HepG2 (cell line): Measurements from ENCODE around the gene KRT84. TPM values are rescaled to one million over a fixed set of nuclear protein-coding genes. Genes with fewer than 3 reads are reported as not detected.

ENCODE experiments used
- ATAC-seq: fragments of 200-7000 bp; cut with Tn5 transposase; 3 replicates; pipeline ENCODE4 v1.9.1; 2020; ENCODE audit warnings: mild to moderate bottlenecking, moderate library complexity
- BruUV-seq: library from RNA; stranded (reverse); fragments of 400-500 nt; replicated peaks from 2 replicates; lab custom pipeline; 2021; lab: Mats Ljungman, UMichigan
- CTCF ChIA-PET: fragments of 300-600 bp; formaldehyde crosslinking; extraction: SDS; loops from one replicate; lab custom pipeline; 2021; ENCODE audit warnings: low total read pairs, inconsistent platforms, low intra/inter-chr PET ratio; lab: Yijun Ruan, JAX
- POLR2A ChIA-PET: fragments of 350-600 bp; sonication (Branson Sonifier 250); formaldehyde crosslinking; loops from one replicate; lab custom pipeline; 2020; ENCODE audit warnings: antibody characterized with exemption, inconsistent platforms; lab: Yijun Ruan, JAX
- DNase-seq: peaks from one replicate; pipeline ENCODE4 v3.0.0-alpha.2; 2015; ENCODE audit warnings: low spot score
- FAIRE-seq: peaks from 3 replicates; lab custom pipeline; 2011; peaks lifted over from hg19 to GRCh38; lab: Jason Lieb, UNC
- H2AFZ ChIP-seq: one replicate; pipeline ENCODE4 v1.6.1; 2011; ENCODE audit warnings: low read length, inconsistent platforms
- H3K27ac ChIP-seq: fragments of 300-600 bp; 3 replicates; pipeline ENCODE4 v1.8.0; 2011; ENCODE audit warnings: mixed run types, mild to moderate bottlenecking, mixed read lengths, low read length, inconsistent platforms; ENCODE audit not compliant: insufficient read depth; ENCODE audit errors: extremely low read length
- H3K27me3 ChIP-seq, 2 experiments: fragments of 200-600 bp in 1 of 2; 2 replicates in 1 of 2; 3 replicates in 1 of 2; pipeline versions ENCODE4 v1.6.0 to v1.8.0; 2011; ENCODE audit warnings: low read length in 2 of 2, mild to moderate bottlenecking in 2 of 2, moderate library complexity in 2 of 2, inconsistent platforms in 1 of 2; ENCODE audit not compliant: insufficient read depth in 2 of 2, control insufficient read depth in 1 of 2
- H3K36me3 ChIP-seq, 2 experiments: fragments of 200-600 bp in 1 of 2; replicated peaks in 1 of 2; 2 replicates in 1 of 2; 3 replicates in 1 of 2; pipeline versions ENCODE4 v1.5.1 to v1.8.0; 2011; ENCODE audit warnings: low read length in 2 of 2, inconsistent platforms in 1 of 2; ENCODE audit not compliant: insufficient read depth in 2 of 2, control insufficient read depth in 1 of 2
- H3K4me1 ChIP-seq: 2 replicates; pipeline ENCODE4 v1.5.1; 2012; ENCODE audit warnings: low read length, inconsistent platforms; ENCODE audit not compliant: insufficient read depth
- H3K4me2 ChIP-seq: 2 replicates; pipeline ENCODE4 v1.6.0; 2011; ENCODE audit warnings: low read depth, low read length, inconsistent platforms
- H3K4me3 ChIP-seq, 3 experiments: fragments of 200-600 bp in 1 of 3; sonication (generic), shearing (Covaris generic) in 1 of 3; replicated peaks in 1 of 3; 2 replicates each; pipeline ENCODE4 v1.5.1; 2011 to 2016; ENCODE audit warnings: low read length in 3 of 3, inconsistent platforms in 2 of 3, low read depth in 2 of 3, mild to moderate bottlenecking in 2 of 3, control low read depth in 1 of 3, mixed read lengths in 1 of 3; ENCODE audit not compliant: insufficient read depth in 1 of 3
- H3K79me2 ChIP-seq: one replicate; pipeline ENCODE4 v1.6.1; 2011; ENCODE audit warnings: low read length, inconsistent platforms; ENCODE audit not compliant: insufficient read depth
- H3K9ac ChIP-seq: 2 replicates; pipeline ENCODE4 v1.6.0; 2011; ENCODE audit warnings: mild to moderate bottlenecking, low read depth, low read length, inconsistent platforms; ENCODE audit not compliant: insufficient read depth
- H3K9me3 ChIP-seq: 2 replicates; pipeline ENCODE4 v1.5.1; 2012; ENCODE audit warnings: mild to moderate bottlenecking, low read length
- H4K20me1 ChIP-seq: 2 replicates; pipeline ENCODE4 v1.6.0; 2011; ENCODE audit warnings: inconsistent platforms, mild to moderate bottlenecking, low read length, moderate library complexity; ENCODE audit not compliant: insufficient read depth
- ETV5 ChIP-seq: IDR thresholded peaks from 2 replicates; pipeline ENCODE4 v1.6.1; 2018; ENCODE audit warnings: missing biosample characterization, missing genetic modification reagents, inconsistent platforms, borderline replicate concordance
- RFX3 ChIP-seq: IDR thresholded peaks from 2 replicates; pipeline ENCODE4 v1.6.1; 2016; ENCODE audit warnings: missing biosample characterization, missing genetic modification reagents
- YEATS4 ChIP-seq: sonication (generic); formaldehyde crosslinking; IDR thresholded peaks from 2 replicates; pipeline ENCODE4 v1.4.0; 2020; ENCODE audit warnings: missing genetic modification reagents, borderline replicate concordance
- ZBTB43 ChIP-seq: sonication (generic); formaldehyde crosslinking; conservative IDR thresholded peaks from 2 replicates; pipeline ENCODE4 v1.4.0; 2020; ENCODE audit warnings: missing genetic modification reagents
- ZMYM3 ChIP-seq: sonication (generic); formaldehyde crosslinking; IDR thresholded peaks from 2 replicates; pipeline ENCODE4 v1.5.1; 2020; ENCODE audit warnings: mild to moderate bottlenecking, missing genetic modification reagents
- ZNF253 ChIP-seq: sonication (generic); formaldehyde crosslinking; IDR thresholded peaks from 2 replicates; pipeline ENCODE4 v1.8.0; 2022; ENCODE audit warnings: mild to moderate bottlenecking, missing genetic modification reagents, borderline replicate concordance
- ZNF296 ChIP-seq: sonication (generic); formaldehyde crosslinking; conservative IDR thresholded peaks from 2 replicates; pipeline ENCODE4 v1.5.0; 2020; ENCODE audit warnings: mild to moderate bottlenecking, missing genetic modification reagents
- ZNF34 ChIP-seq: sonication (generic); formaldehyde crosslinking; IDR thresholded peaks from 2 replicates; pipeline ENCODE4 v1.4.0; 2020; ENCODE audit warnings: mild to moderate bottlenecking, missing genetic modification reagents, borderline replicate concordance
- ZNF562 ChIP-seq: sonication (generic); formaldehyde crosslinking; IDR thresholded peaks from 2 replicates; pipeline ENCODE4 v1.8.0; 2022; ENCODE audit warnings: missing genetic modification reagents, borderline replicate concordance
- ZNF780A ChIP-seq: sonication (generic); formaldehyde crosslinking; IDR thresholded peaks from 2 replicates; pipeline ENCODE4 v1.8.0; 2022; ENCODE audit warnings: mild to moderate bottlenecking, missing genetic modification reagents, moderate library complexity
- ZNF800 ChIP-seq: sonication (generic); formaldehyde crosslinking; IDR thresholded peaks from 2 replicates; pipeline ENCODE4 v1.4.0; 2020; ENCODE audit warnings: missing genetic modification reagents
- WGBS: methylation state at CpG from one replicate; pipeline ENCODE4 v1.1.6; 2017; ENCODE audit warnings: low lambda C conversion rate; 5-methylcytosine and 5-hydroxymethylcytosine counted together
- in situ Hi-C: cut with HindIII; loops from 2 replicates; pipeline ENCODE4 v1.10.0; 2017; ENCODE audit warnings: low pct_unique_long_range_greater_than_20kb; ENCODE audit not compliant: extremely low pct_ligation_motif_present
- intact Hi-C: fragments of 100-400 bp; cut with micrococcal nuclease; formaldehyde crosslinking; loops from one replicate; pipeline ENCODE4 v1.10.0; 2022; ENCODE audit not compliant: unreplicated experiment
- polyA plus RNA-seq, 8 experiments: library from polyadenylated mRNA; depleted of rRNA in 3 of 8; stranded (reverse) in 7 of 8; unstranded in 1 of 8; fragments of >200 nt; fragmentation: Illumina TruSeq in 4 of 8; extraction: Trizol in 4 of 8; gene quantifications; 2 replicates each; pipeline versions ENCODE4 v1.2.1 to v1.2.3, GENCODE V29; 2011 to 2016; ENCODE audit warnings: low read depth in 4 of 8, missing spikeins in 1 of 8, mixed read lengths in 1 of 8; ENCODE audit not compliant: insufficient read depth in 1 of 8
- total RNA-seq, 5 experiments: library from RNA; depleted of rRNA; stranded (reverse); fragments of >200 nt; fragmentation: Illumina TruSeq; extraction: Trizol; gene quantifications; 2 replicates each; pipeline ENCODE4 v1.2.3, GENCODE V29; 2016; ENCODE audit warnings: low read depth in 1 of 5

The KRT84 gene
- total and polyA plus RNA-seq, 2 of the 13 experiments (the other 11 are each of a cell fraction or from before 2014, with no cell fraction given): not detected

GRCh38 chr12:52359621-52360061, 25.8 kb downstream of the KRT84 start:
- Histone ChIP-seq H4K20me1 (no peaks in the 10 kb centered on the region), H3K27me3 (peaks cover 0 to 11% of the 10 kb centered on the region in 2 experiments; a peak in 1 of 5 replicates), H3K9ac (no peak overlapping the region), H3K4me2 (no peak overlapping the region), H3K4me3 (no peak overlapping the region), H3K27ac (no peak overlapping the region), H3K36me3 (no peaks in the 10 kb centered on the region), H3K4me1 (peaks cover 5% of the 10 kb centered on the region; the same call in 1 of the 2 replicates), H3K9me3 (no peaks in the 10 kb centered on the region), H3K79me2 (no peaks in the 10 kb centered on the region), H2AFZ (no peak overlapping the region)
- in situ Hi-C loops: no loop called here
- POLR2A ChIA-PET: no interaction called here
- DNase-seq (no peak), FAIRE-seq (no peak), ATAC-seq (no peak)
- intact Hi-C loops: no loop called here
- BruUV-seq: no TSS peak
- WGBS: 16% methylated on average over 4 of the region's 5 CpGs
- TF ChIP-seq ZNF562 (CRISPR knock-in tag): no peak
- no peak for TF ChIP-seq ETV5 (CRISPR knock-in tag)
- no peak for TF ChIP-seq RFX3
- no peak for TF ChIP-seq ZNF296 (CRISPR knock-in tag)
- TF ChIP-seq ZMYM3: no peak
- no peak for TF ChIP-seq ZNF780A (CRISPR knock-in tag)
- no peak for TF ChIP-seq YEATS4
- TF ChIP-seq ZNF34: no peak
- CTCF ChIA-PET: no interaction called here

- in situ Hi-C loops: no loop called here
- ChIA-PET POLR2A (no interaction called here), CTCF (no interaction called here)
- H3K36me3 ChIP-seq: no peaks in the 10 kb centered on the region
- ATAC-seq: no peak
- TF ChIP-seq ZBTB43 (CRISPR knock-in tag): no peak
- TF ChIP-seq ZNF253 (CRISPR knock-in tag): no peak
- TF ChIP-seq ZNF800 (CRISPR knock-in tag): no peak
- WGBS: 6% methylated on average over 3 of the region's 5 CpGs
- no peaks in the 10 kb centered on the region for H3K79me2 ChIP-seq
- no peak overlapping the region for H3K4me3 ChIP-seq
- intact Hi-C loops: no loop called here
- H3K4me2 ChIP-seq: no peak overlapping the region
- no peak overlapping the region for H2AFZ ChIP-seq
- H3K4me1 ChIP-seq: peaks cover 5% of the 10 kb centered on the region; the same call in 1 of the 2 replicates
- DNase-seq: no peak
- H3K27ac ChIP-seq: no peak overlapping the region
- no peak overlapping the region for H3K9ac ChIP-seq
- H4K20me1 ChIP-seq: no peaks in the 10 kb centered on the region
- no peaks in the 10 kb centered on the region for H3K9me3 ChIP-seq
- no peak for FAIRE-seq
- BruUV-seq: no TSS peak
- 0 out of 5 replicates have a peak, but pooled peaks cover 0 to 5% of the 10 kb centered on the region in 2 experiments for H3K27me3 ChIP-seq
Measured at GRCh38 chr12:52358575-52359350, 26.7 kb downstream of the KRT84 start.
